BJ (cell line): ENCODE data around the gene TRIP11. TPM values are rescaled to one million over a fixed set of nuclear protein-coding genes. Genes with fewer than 3 reads are reported as not detected.

Experiments used
- CTCF ChIA-PET: fragments of 350-600 bp; formaldehyde crosslinking; extraction: SDS; loops from one replicate; lab custom pipeline; 2021; ENCODE audit warnings: antibody characterized with exemption, inconsistent platforms; lab: Yijun Ruan, JAX
- POLR2A ChIA-PET: fragments of 300-600 bp; sonication (Branson Sonifier 250); formaldehyde crosslinking; extraction: SDS; loops from one replicate; lab custom pipeline; 2021; ENCODE audit warnings: antibody characterized with exemption; lab: Charles Lee
- DNase-seq: peaks from one replicate; pipeline ENCODE4 v3.0.0-alpha.2; 2011; ENCODE audit warnings: low read depth
- H3K27me3 ChIP-seq: 2 replicates; pipeline ENCODE4 v1.6.0; 2011; ENCODE audit warnings: low read length; ENCODE audit not compliant: control insufficient read depth, insufficient read depth
- H3K36me3 ChIP-seq: 2 replicates; pipeline ENCODE4 v1.5.1; 2011; ENCODE audit warnings: low read length; ENCODE audit not compliant: control insufficient read depth, insufficient read depth
- H3K4me3 ChIP-seq: 2 replicates; pipeline ENCODE4 v1.5.1; 2011; ENCODE audit warnings: low read depth, mild to moderate bottlenecking, control low read depth, low read length
- CTCF ChIP-seq: IDR thresholded peaks from 2 replicates; pipeline ENCODE4 v1.5.1; 2011; ENCODE audit warnings: low read depth, mild to moderate bottlenecking, control low read depth, inconsistent platforms, low read length, moderate library complexity; ENCODE audit not compliant: insufficient read depth
- polyA plus RNA-seq: library from polyadenylated mRNA; depleted of rRNA; stranded (reverse); fragments of >200 nt; gene quantifications from 2 replicates; pipeline ENCODE4 v1.2.3, GENCODE V29; 2011; rRNA removed

The TRIP11 gene
- polyA plus RNA-seq, 1 experiment = 14.7 TPM

GRCh38 chr14:91918186-91918883 is 121.5 kb downstream of the TRIP11 start:
- no peak overlapping the region for H3K4me3 ChIP-seq
- DNase-seq = no peak
- peaks cover 3% of the 10 kb centered on the region; the same call in 1 of the 2 replicates for H3K36me3 ChIP-seq
- no peaks in the 10 kb centered on the region for H3K27me3 ChIP-seq
- ChIA-PET POLR2A (no interaction called here), CTCF (interaction anchor here (0.6 to 1.4 kb wide), 4 partner anchors 9 to 26 kb away, joined by 3 to 5 read pairs (median 4); no protein-coding TSS in a partner anchor)
- no peak for TF ChIP-seq CTCF

Other genes starting within 250 kb of the TRIP11 start
- gene TC2N, start 172.5 kb downstream of the TRIP11 start, polyA plus RNA-seq = 0.05 and 0.18 TPM in 2 replicates
- gene FBLN5, start 92.4 kb downstream of the TRIP11 start, polyA plus RNA-seq = 135 and 158 TPM in 2 replicates
- 8.6 and 22.9 TPM in 2 replicates for gene ATXN3, start 66.5 kb upstream of the TRIP11 start, polyA plus RNA-seq
- gene NDUFB1, start 81.6 kb upstream of the TRIP11 start, polyA plus RNA-seq = 163 and 327 TPM in 2 replicates
- 14.2 and 35.7 TPM in 2 replicates for gene CPSF2, start 81.9 kb upstream of the TRIP11 start, polyA plus RNA-seq